CD4-positive, alpha-beta memory T cell (primary cell): ENCODE results near the gene THOC6. TPM values are rescaled to one million over a fixed set of nuclear protein-coding genes. Genes with fewer than 3 reads are reported as not detected.

Experiments used
- CTCF ChIA-PET: fragments of 350-600 bp; sonication (Branson Sonifier 250); formaldehyde crosslinking; loops from one replicate; lab custom pipeline; 2021; ENCODE audit warnings: inconsistent platforms; ENCODE audit not compliant: partially characterized antibody; lab: Charles Lee
- POLR2A ChIA-PET: fragments of 350-600 bp; sonication (Branson Sonifier 250); formaldehyde crosslinking; loops from one replicate; lab custom pipeline; 2021; ENCODE audit not compliant: partially characterized antibody; lab: Charles Lee
- DNase-seq, 5 donors: peaks; one replicate each; pipeline versions ENCODE4 v3.0.0 to v3.0.0-alpha.2; 2020 to 2022; ENCODE audit warnings: mixed read lengths in 1 of 5
- H3K27ac ChIP-seq: one replicate; pipeline ENCODE4 v1.7.0; 2013; ENCODE audit warnings: low read depth, low read length
- H3K27me3 ChIP-seq: 2 replicates; pipeline ENCODE4 v1.7.0; 2013; ENCODE audit warnings: mild to moderate bottlenecking, low read length, moderate library complexity; ENCODE audit not compliant: insufficient read depth
- H3K36me3 ChIP-seq: 2 replicates; pipeline ENCODE4 v1.7.0; 2013; ENCODE audit warnings: mild to moderate bottlenecking, low read length, moderate library complexity; ENCODE audit not compliant: insufficient read depth
- H3K4me1 ChIP-seq: 2 replicates; pipeline ENCODE4 v1.7.0; 2013; ENCODE audit warnings: mild to moderate bottlenecking, low read length, moderate library complexity; ENCODE audit not compliant: insufficient read depth
- H3K4me3 ChIP-seq, 2 donors: one replicate each; pipeline ENCODE4 v1.7.0; 2013; ENCODE audit warnings: low read length in 2 of 2, mild to moderate bottlenecking in 1 of 2
- H3K9me3 ChIP-seq, 2 donors: one replicate each; pipeline ENCODE4 v1.7.0; 2013; ENCODE audit warnings: low read length in 2 of 2, control low read depth in 1 of 2; ENCODE audit not compliant: control insufficient read depth in 1 of 2
- H3K27ac Mint-ChIP-seq, 7 donors: one replicate each; pipeline ENCODE4 v1.8.0; 2020 to 2021; ENCODE audit warnings: mixed read lengths in 7 of 7, mild to moderate bottlenecking in 6 of 7, inconsistent platforms in 3 of 7, moderate library complexity in 3 of 7
- H3K27me3 Mint-ChIP-seq, 2 donors: one replicate each; pipeline ENCODE4 v1.8.0; 2020 to 2021; ENCODE audit warnings: mixed read lengths in 2 of 2
- H3K36me3 Mint-ChIP-seq, 2 donors: one replicate each; pipeline ENCODE4 v1.8.0; 2020 to 2021; ENCODE audit warnings: mixed read lengths in 2 of 2, inconsistent platforms in 1 of 2, mild to moderate bottlenecking in 1 of 2
- H3K4me1 Mint-ChIP-seq, 4 donors: one replicate each; pipeline ENCODE4 v1.8.0; 2020 to 2021; ENCODE audit warnings: mixed read lengths in 4 of 4, mild to moderate bottlenecking in 1 of 4
- H3K4me3 Mint-ChIP-seq, 8 donors: one replicate each; pipeline ENCODE4 v1.8.0; 2020 to 2021; ENCODE audit warnings: mixed read lengths in 8 of 8, mild to moderate bottlenecking in 7 of 8, moderate library complexity in 6 of 8, inconsistent platforms in 3 of 8
- H3K9me3 Mint-ChIP-seq, 8 donors: one replicate each; pipeline ENCODE4 v1.8.0; 2020 to 2021; ENCODE audit warnings: mixed read lengths in 8 of 8, mild to moderate bottlenecking in 5 of 8, inconsistent platforms in 3 of 8, moderate library complexity in 1 of 8
- intact Hi-C: fragments of 100-400 bp; cut with micrococcal nuclease; formaldehyde crosslinking; loops from one replicate; pipeline ENCODE4 v1.15.1; 2023
- polyA plus RNA-seq, 2 donors: library from polyadenylated mRNA; unstranded; fragments of 300-500 nt; fragmentation: Illumina TruSeq; gene quantifications; one replicate each; pipeline ENCODE4 v1.2.3, GENCODE V29; 2021
- total RNA-seq, 2 experiments: library from RNA; stranded (reverse); gene quantifications; one replicate each; pipeline ENCODE4 v1.2.3, GENCODE V29; 2021

THOC6 gene
- total and polyA plus RNA-seq, 4 experiments from 2014 or later, result 18.4 to 48.8 (median 32.0) TPM

- Histone ChIP-seq H3K36me3 (no peaks in the 10 kb centered on the region), H3K27ac (no peak overlapping the region), H3K4me3 (no peak overlapping the region), H3K9me3 (no peaks in the 10 kb centered on the region), H3K27me3 (no peaks in the 10 kb centered on the region), H3K4me1 (peaks cover 24% of the 10 kb centered on the region)
- Mint-ChIP-seq H3K27me3 (peaks cover 2% of the 10 kb centered on the region in 2 donors), H3K4me3 (peak overlapping the region; percentile 70 to 84 (median 80)), H3K4me1 (peaks cover 13 to 28% (median 20%) of the 10 kb centered on the region in 4 donors), H3K27ac (peak overlapping the region in 5 of 7 donors; percentile 32 to 86 (median 65)), H3K9me3 (no peaks in the 10 kb centered on the region), H3K36me3 (no peaks in the 10 kb centered on the region)
- CTCF ChIA-PET, result interaction anchor here (0.7 to 14.2 kb wide), 18 partner anchors 9 to 505 kb away, joined by 3 to 444 read pairs (median 4); partner anchors contain the start of genes CLDN6, CLDN9, HCFC1R1 and IL32
- POLR2A ChIA-PET, result interaction anchor here (0.7 to 7.6 kb wide), 10 partner anchors 8 to 453 kb away, joined by 3 to 89 read pairs (median 4); partner anchors contain the start of genes FLYWCH1, HCFC1R1, THOC6 and TNFRSF12A
- intact Hi-C loops, result loop anchor here (1.0 to 2.0 kb wide), 4 partner anchors 17 to 126 kb away; partner anchors contain the start of genes THOC6 and TNFRSF12A
- peak; percentile 94 to 98 (median 97) for DNase-seq
Observed at GRCh38 chr16:3003582-3004270, 20.1 kb upstream of the THOC6 start.

- H3K27ac ChIP-seq, result no peak overlapping the region
- H3K4me3 ChIP-seq, result no peak overlapping the region
- peaks cover 13 to 31% (median 22%) of the 10 kb centered on the region in 4 donors for H3K4me1 Mint-ChIP-seq
- H3K27ac Mint-ChIP-seq, result no peak overlapping the region
- intact Hi-C loops, result no loop called here
- peaks cover 2% of the 10 kb centered on the region in 2 donors for H3K27me3 Mint-ChIP-seq
- no peak for DNase-seq
- H3K4me3 Mint-ChIP-seq, result no peak overlapping the region
- no peaks in the 10 kb centered on the region for H3K9me3 ChIP-seq
- H3K36me3 ChIP-seq, result no peaks in the 10 kb centered on the region
- peaks cover 27% of the 10 kb centered on the region for H3K4me1 ChIP-seq
- ChIA-PET CTCF (interaction anchor here (0.7 to 14.2 kb wide), 18 partner anchors 8 to 504 kb away, joined by 3 to 444 read pairs (median 4); partner anchors contain the start of genes CLDN6, CLDN9, HCFC1R1 and IL32), POLR2A (interaction anchor here (0.8 to 7.6 kb wide), 9 partner anchors 8 to 146 kb away, joined by 3 to 89 read pairs (median 5); partner anchors contain the start of genes FLYWCH1, HCFC1R1, THOC6 and TNFRSF12A)
- no peaks in the 10 kb centered on the region for H3K36me3 Mint-ChIP-seq
- no peaks in the 10 kb centered on the region for H3K9me3 Mint-ChIP-seq
- H3K27me3 ChIP-seq, result no peaks in the 10 kb centered on the region
Observed at GRCh38 chr16:3004319-3004718, 19.5 kb upstream of the THOC6 start.

- ChIA-PET CTCF (interaction anchor here (0.8 to 14.2 kb wide), 6 partner anchors 9 to 125 kb away, joined by 3 to 444 read pairs (median 3); partner anchors contain the start of genes CLDN6, HCFC1R1, THOC6 and TNFRSF12A), POLR2A (interaction anchor here (0.8 to 7.6 kb wide), 4 partner anchors 17 to 25 kb away, joined by 4 to 89 read pairs (median 18); partner anchors contain the start of genes HCFC1R1, THOC6 and TNFRSF12A)
- peak overlapping the region; percentile 46 to 85 (median 60) for H3K4me3 Mint-ChIP-seq
- H3K27ac ChIP-seq, result no peak overlapping the region
- intact Hi-C loops, result no loop called here
- no peaks in the 10 kb centered on the region for H3K36me3 Mint-ChIP-seq
- no peak overlapping the region for H3K4me3 ChIP-seq
- peaks cover 13 to 31% (median 22%) of the 10 kb centered on the region in 4 donors for H3K4me1 Mint-ChIP-seq
- H3K36me3 ChIP-seq, result no peaks in the 10 kb centered on the region
- H3K27me3 Mint-ChIP-seq, result peaks cover 2% of the 10 kb centered on the region in 2 donors
- H3K4me1 ChIP-seq, result peaks cover 27% of the 10 kb centered on the region
- DNase-seq, result no peak
- no peaks in the 10 kb centered on the region for H3K9me3 ChIP-seq
- H3K27ac Mint-ChIP-seq, result peak overlapping the region in 2 of 7 donors; percentile 6 to 35
- H3K27me3 ChIP-seq, result no peaks in the 10 kb centered on the region
- H3K9me3 Mint-ChIP-seq, result no peaks in the 10 kb centered on the region
Observed at GRCh38 chr16:3004781-3005284, 19.0 kb upstream of the THOC6 start.

GRCh38 chr16:3007059-3007956, 16.5 kb upstream of the THOC6 start:
- no peak for DNase-seq

GRCh38 chr16:3007957-3008689, 15.7 kb upstream of the THOC6 start:
- peaks cover 13 to 31% (median 22%) of the 10 kb centered on the region in 4 donors for H3K4me1 Mint-ChIP-seq
- no peak overlapping the region for H3K27ac ChIP-seq
- intact Hi-C loops, result no loop called here
- H3K9me3 Mint-ChIP-seq, result no peaks in the 10 kb centered on the region
- POLR2A ChIA-PET, result interaction anchor here (0.7 to 7.6 kb wide), 7 partner anchors 14 to 51 kb away, joined by 3 to 89 read pairs (median 4); partner anchors contain the start of genes HCFC1R1, THOC6 and TNFRSF12A
- peaks cover 0 to 2% of the 10 kb centered on the region in 2 donors for H3K27me3 Mint-ChIP-seq
- H3K36me3 Mint-ChIP-seq, result no peaks in the 10 kb centered on the region
- peak overlapping the region; percentile 41 to 81 (median 59) for H3K27ac Mint-ChIP-seq
- no peaks in the 10 kb centered on the region for H3K27me3 ChIP-seq
- H3K4me3 ChIP-seq, result peak overlapping the region in 1 of 2 donors; percentile 26
- no peaks in the 10 kb centered on the region for H3K36me3 ChIP-seq
- H3K9me3 ChIP-seq, result no peaks in the 10 kb centered on the region
- peak in 2 of 5 donors; percentile 22 to 36 for DNase-seq
- peaks cover 27% of the 10 kb centered on the region for H3K4me1 ChIP-seq
- CTCF ChIA-PET, result interaction anchor here (0.6 to 14.2 kb wide), 4 partner anchors 19 to 150 kb away, joined by 3 to 444 read pairs (median 4); partner anchors contain the start of genes CLDN6, HCFC1R1, THOC6 and TNFRSF12A
- H3K4me3 Mint-ChIP-seq, result peak overlapping the region; percentile 49 to 89 (median 74)

More at GRCh38 chr16:3007059-3007956, 16.5 kb upstream of the THOC6 start:
- Histone ChIP-seq H3K27me3 (no peaks in the 10 kb centered on the region), H3K4me3 (no peak overlapping the region), H3K4me1 (peaks cover 27% of the 10 kb centered on the region), H3K9me3 (no peaks in the 10 kb centered on the region), H3K27ac (no peak overlapping the region), H3K36me3 (no peaks in the 10 kb centered on the region)
- H3K27me3 Mint-ChIP-seq, result peaks cover 0 to 2% of the 10 kb centered on the region in 2 donors
- CTCF ChIA-PET, result interaction anchor here (0.9 to 14.2 kb wide), 4 partner anchors 8 to 67 kb away, joined by 3 to 444 read pairs (median 4); partner anchors contain the start of genes CLDN6, HCFC1R1, THOC6 and TNFRSF12A
- peak overlapping the region in 4 of 7 donors; percentile 41 to 81 (median 60) for H3K27ac Mint-ChIP-seq
- POLR2A ChIA-PET, result interaction anchor here (0.7 to 7.6 kb wide), 7 partner anchors 14 to 51 kb away, joined by 3 to 89 read pairs (median 4); partner anchors contain the start of genes HCFC1R1, THOC6 and TNFRSF12A
- peak overlapping the region; percentile 11 to 89 (median 74) for H3K4me3 Mint-ChIP-seq
- intact Hi-C loops, result no loop called here
- peaks cover 13 to 31% (median 22%) of the 10 kb centered on the region in 4 donors for H3K4me1 Mint-ChIP-seq
- no peaks in the 10 kb centered on the region for H3K36me3 Mint-ChIP-seq
- no peaks in the 10 kb centered on the region for H3K9me3 Mint-ChIP-seq
